22Rv1 (cell line): ENCODE measurements around the gene TLE2.

ENCODE experiments used
- ZFX ChIP-seq: fragments of 450-650 bp; IDR thresholded peaks from 2 replicates; pipeline ENCODE4 v1.6.1; 2017; ENCODE audit warnings: antibody characterized with exemption, borderline replicate concordance
- TF ChIP-seq, protein P1 (sequence below): fragments of 450-650 bp; IDR thresholded peaks from 2 replicates; pipeline ENCODE4 v1.5.1; 2017; ENCODE audit warnings: mild to moderate bottlenecking

DNA sequence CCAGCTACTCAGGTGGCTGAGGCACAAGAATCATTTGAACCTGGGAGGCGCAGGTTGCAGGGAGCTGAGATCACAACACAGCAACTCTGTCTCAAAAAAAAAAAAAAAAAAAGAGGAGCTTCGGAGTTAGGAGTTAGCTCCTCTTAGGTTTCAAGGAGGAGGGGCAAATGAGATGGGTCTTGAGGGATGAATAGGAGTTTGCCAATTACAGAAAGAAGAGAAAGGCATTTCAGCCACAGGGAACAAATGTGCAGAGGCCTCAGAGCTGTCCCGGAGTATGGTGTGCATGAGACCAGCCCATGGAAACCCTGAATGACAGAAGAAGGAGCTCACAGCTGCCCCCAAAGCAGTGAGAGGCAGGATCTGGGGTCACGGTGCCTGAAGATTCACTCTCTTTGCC lies 24.6 kb downstream of the TLE2 start:
- TF ChIP-seq, protein P1, sequence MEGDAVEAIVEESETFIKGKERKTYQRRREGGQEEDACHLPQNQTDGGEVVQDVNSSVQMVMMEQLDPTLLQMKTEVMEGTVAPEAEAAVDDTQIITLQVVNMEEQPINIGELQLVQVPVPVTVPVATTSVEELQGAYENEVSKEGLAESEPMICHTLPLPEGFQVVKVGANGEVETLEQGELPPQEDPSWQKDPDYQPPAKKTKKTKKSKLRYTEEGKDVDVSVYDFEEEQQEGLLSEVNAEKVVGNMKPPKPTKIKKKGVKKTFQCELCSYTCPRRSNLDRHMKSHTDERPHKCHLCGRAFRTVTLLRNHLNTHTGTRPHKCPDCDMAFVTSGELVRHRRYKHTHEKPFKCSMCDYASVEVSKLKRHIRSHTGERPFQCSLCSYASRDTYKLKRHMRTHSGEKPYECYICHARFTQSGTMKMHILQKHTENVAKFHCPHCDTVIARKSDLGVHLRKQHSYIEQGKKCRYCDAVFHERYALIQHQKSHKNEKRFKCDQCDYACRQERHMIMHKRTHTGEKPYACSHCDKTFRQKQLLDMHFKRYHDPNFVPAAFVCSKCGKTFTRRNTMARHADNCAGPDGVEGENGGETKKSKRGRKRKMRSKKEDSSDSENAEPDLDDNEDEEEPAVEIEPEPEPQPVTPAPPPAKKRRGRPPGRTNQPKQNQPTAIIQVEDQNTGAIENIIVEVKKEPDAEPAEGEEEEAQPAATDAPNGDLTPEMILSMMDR, result no peak
- no peak for TF ChIP-seq ZFX
